ENCODE data around the gene WFDC9.

Gene WFDC9

DNA sequence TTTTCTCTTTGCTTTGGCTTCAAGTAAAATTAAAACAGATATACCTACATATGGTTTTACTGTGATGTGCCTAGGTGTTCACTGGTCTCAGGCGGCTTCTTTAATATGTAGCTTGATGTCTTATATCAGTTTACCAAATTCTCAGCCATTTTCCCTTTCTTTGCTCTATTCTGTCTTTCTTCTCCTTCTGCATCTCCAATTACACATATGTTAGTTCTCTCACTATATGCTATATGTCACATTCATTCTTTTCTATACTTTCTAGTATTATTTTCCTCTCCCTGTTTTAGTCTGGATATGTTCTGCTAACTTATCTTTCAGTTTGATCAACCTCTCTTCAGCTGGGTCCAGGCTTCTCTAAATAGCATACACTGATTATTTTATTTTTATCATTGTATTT lies 37.6 kb downstream of the WFDC9 start:
- Histone ChIP-seq H3K4me1 (ENCODE audit: control insufficient read depth, insufficient read depth, low read length) (no peaks in the 10 kb centered on the region), H3K27ac (ENCODE audit: extremely low read depth, low read depth, low read length) (no peak overlapping the region), H3K36me3 (ENCODE audit: control insufficient read depth in 2 of 2, insufficient read depth in 1 of 2, low read length in 2 of 2) (no peaks in the 10 kb centered on the region), H3K4me3 (ENCODE audit: low read depth, low read length) (no peak overlapping the region), H3K9me3 (ENCODE audit: control insufficient read depth, insufficient read depth, low read depth, low read length) (no peaks in the 10 kb centered on the region)
- CTCF ChIA-PET = interaction anchor here (0.6 to 2.5 kb wide), 5 partner anchors 56 to 195 kb away, joined by 3 to 18 read pairs (median 3); no protein-coding TSS in a partner anchor
- POLR2A ChIA-PET = no interaction called here
- TF ChIP-seq ZNF133 (tag by site-specific recombination; IDR thresholded peaks at IDR 0.05) = peak; percentile 96
- no peak for TF ChIP-seq ZNF629 (tag by site-specific recombination; IDR thresholded peaks at IDR 0.05)

DNA sequence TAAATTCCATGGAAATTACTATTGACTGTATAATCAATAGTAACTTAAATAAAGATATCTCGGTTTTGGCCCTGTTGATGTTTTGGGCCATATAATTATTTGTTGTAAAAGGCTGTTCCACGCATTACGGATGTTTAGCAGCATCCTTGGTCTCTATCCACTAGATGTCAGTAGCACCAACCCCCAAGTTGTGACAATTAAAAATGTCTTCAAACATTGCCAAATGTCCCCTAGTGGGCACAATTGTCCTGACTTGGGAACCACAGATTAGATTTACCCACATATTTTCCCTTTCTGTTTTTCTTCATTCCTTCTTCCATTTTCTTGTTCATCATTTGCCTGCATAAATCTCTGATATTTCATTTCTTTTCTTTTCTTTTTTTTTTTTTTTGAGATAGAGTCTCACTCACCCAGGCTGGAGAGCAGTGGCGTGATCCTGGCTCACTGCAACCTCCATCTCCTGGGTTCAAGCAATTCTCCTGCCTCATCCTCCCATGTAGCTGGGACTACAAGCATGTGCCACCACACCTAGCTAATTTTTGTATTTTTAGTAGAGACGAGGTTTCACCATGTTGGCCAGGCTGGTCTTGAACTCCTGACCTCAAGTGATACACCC lies 38.4 kb downstream of the WFDC9 start:
- POLR2A ChIA-PET = no interaction called here

More for the DNA sequence above, 38.4 kb downstream of the WFDC9 start:
- H3K27ac ChIP-seq (ENCODE audit: extremely low read depth, low read depth, low read length) = no peak overlapping the region
- CTCF ChIA-PET = interaction anchor here (0.6 to 2.5 kb wide), 19 partner anchors 8 to 1727 kb away, joined by 3 to 18 read pairs (median 4); no protein-coding TSS in a partner anchor
- no peaks in the 10 kb centered on the region for H3K36me3 ChIP-seq (ENCODE audit: control insufficient read depth in 2 of 2, insufficient read depth in 1 of 2, low read length in 2 of 2)
- H3K4me3 ChIP-seq (ENCODE audit: low read depth, low read length) = no peak overlapping the region
- no peaks in the 10 kb centered on the region for H3K4me1 ChIP-seq (ENCODE audit: control insufficient read depth, insufficient read depth, low read length)
- no peaks in the 10 kb centered on the region for H3K9me3 ChIP-seq (ENCODE audit: control insufficient read depth, insufficient read depth, low read depth, low read length)
- TF ChIP-seq ZBTB6 (tag by site-specific recombination; IDR thresholded peaks at IDR 0.05) (no peak), ZSCAN30 (tag by site-specific recombination; IDR thresholded peaks at IDR 0.05) (no peak), ZNF48 (tag by site-specific recombination; IDR thresholded peaks at IDR 0.05) (no peak), CTCF (tag by site-specific recombination; IDR thresholded peaks at IDR 0.05) (peak; percentile 67; the same call in 1 of the 2 replicates), ZNF654 (tag by site-specific recombination; IDR thresholded peaks at IDR 0.05; ENCODE audit: low read depth) (peak; percentile 53), ZNF658 (tag by site-specific recombination; IDR thresholded peaks at IDR 0.05) (no peak), ZBTB11 (tag by site-specific recombination; conservative IDR thresholded peaks at IDR 0.05; ENCODE audit: low read depth) (0 out of 2 replicates have a peak, but pooled peaks have one; percentile 12), ZNF221 (tag by site-specific recombination; IDR thresholded peaks at IDR 0.05; ENCODE audit: borderline replicate concordance) (no peak), HOXD13 (CRISPR knock-in tag; IDR thresholded peaks at IDR 0.05; ENCODE audit: borderline replicate concordance) (no peak), ZNF112 (tag by site-specific recombination; IDR thresholded peaks at IDR 0.05) (no peak)
- TF ChIP-seq, protein P1, sequence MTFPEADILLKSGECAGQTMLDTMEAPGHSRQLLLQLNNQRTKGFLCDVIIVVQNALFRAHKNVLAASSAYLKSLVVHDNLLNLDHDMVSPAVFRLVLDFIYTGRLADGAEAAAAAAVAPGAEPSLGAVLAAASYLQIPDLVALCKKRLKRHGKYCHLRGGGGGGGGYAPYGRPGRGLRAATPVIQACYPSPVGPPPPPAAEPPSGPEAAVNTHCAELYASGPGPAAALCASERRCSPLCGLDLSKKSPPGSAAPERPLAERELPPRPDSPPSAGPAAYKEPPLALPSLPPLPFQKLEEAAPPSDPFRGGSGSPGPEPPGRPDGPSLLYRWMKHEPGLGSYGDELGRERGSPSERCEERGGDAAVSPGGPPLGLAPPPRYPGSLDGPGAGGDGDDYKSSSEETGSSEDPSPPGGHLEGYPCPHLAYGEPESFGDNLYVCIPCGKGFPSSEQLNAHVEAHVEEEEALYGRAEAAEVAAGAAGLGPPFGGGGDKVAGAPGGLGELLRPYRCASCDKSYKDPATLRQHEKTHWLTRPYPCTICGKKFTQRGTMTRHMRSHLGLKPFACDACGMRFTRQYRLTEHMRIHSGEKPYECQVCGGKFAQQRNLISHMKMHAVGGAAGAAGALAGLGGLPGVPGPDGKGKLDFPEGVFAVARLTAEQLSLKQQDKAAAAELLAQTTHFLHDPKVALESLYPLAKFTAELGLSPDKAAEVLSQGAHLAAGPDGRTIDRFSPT (tag by site-specific recombination; IDR thresholded peaks at IDR 0.05) = no peak
